Measurements from ENCODE around the gene PLA2G4E. TPM values are rescaled to one million over a fixed set of nuclear protein-coding genes. Genes with fewer than 3 reads are reported as not detected.

Gene PLA2G4E
- total RNA-seq, 1 experiment from 2014 or later: 0.09 TPM

DNA sequence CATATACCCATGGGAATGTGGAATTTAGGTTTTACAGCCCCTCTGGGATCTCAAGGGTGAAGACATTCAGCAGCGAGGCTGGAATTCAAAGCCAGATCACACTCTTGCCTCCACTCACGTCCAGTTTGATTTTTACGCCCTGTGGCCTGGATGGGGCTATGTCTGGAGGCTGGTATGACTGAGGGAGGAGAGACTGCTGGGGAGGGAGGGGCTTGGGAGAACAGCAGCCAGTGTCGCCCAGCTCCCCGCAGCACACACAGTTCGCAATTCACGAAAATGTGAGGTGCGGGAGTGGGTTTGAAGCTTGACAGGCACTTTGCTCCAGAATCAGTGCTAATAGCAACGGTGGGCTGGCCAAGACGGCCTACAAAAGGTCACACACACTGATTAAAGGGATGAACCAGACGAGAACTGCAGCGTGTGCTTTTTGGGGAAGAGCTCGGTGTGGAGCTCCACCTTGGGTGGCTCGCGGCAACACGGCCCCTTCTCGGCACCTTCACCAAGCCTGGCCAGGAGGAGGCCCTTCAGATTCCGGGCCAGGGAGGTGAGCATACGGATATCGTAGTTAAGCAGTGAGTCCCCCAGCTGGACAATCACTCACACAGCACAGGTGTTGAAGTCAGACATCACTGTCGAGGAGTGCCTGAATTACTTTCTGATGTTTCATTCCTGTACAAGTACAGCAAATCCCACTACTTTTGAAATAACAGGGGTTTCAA lies 64.9 kb downstream of the PLA2G4E start:
- H3K9me3 Mint-ChIP-seq (ENCODE audit: low read depth, unreplicated experiment): no peaks in the 10 kb centered on the region
- H3K27ac Mint-ChIP-seq (ENCODE audit: unreplicated experiment): no peak overlapping the region
- TF ChIP-seq, protein P1, sequence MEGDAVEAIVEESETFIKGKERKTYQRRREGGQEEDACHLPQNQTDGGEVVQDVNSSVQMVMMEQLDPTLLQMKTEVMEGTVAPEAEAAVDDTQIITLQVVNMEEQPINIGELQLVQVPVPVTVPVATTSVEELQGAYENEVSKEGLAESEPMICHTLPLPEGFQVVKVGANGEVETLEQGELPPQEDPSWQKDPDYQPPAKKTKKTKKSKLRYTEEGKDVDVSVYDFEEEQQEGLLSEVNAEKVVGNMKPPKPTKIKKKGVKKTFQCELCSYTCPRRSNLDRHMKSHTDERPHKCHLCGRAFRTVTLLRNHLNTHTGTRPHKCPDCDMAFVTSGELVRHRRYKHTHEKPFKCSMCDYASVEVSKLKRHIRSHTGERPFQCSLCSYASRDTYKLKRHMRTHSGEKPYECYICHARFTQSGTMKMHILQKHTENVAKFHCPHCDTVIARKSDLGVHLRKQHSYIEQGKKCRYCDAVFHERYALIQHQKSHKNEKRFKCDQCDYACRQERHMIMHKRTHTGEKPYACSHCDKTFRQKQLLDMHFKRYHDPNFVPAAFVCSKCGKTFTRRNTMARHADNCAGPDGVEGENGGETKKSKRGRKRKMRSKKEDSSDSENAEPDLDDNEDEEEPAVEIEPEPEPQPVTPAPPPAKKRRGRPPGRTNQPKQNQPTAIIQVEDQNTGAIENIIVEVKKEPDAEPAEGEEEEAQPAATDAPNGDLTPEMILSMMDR (IDR thresholded peaks at IDR 0.05; ENCODE audit: unreplicated experiment): no peak
- no peak overlapping the region for H3K4me3 Mint-ChIP-seq (ENCODE audit: low read depth, unreplicated experiment)
- H3K36me3 Mint-ChIP-seq (ENCODE audit: insufficient read depth, unreplicated experiment): peaks cover 10% of the 10 kb centered on the region
- H3K27me3 Mint-ChIP-seq (ENCODE audit: unreplicated experiment): no peaks in the 10 kb centered on the region
- no peaks in the 10 kb centered on the region for H3K4me1 Mint-ChIP-seq (ENCODE audit: low read depth, unreplicated experiment)
- CTCF ChIA-PET: interaction anchor here (1.3 kb wide), 1 partner anchor 17 kb away, joined by 3 read pairs; the partner anchor contains the start of gene EHD4
- no TSS peak for BruUV-seq (replicated peaks)
- no peak for DNase-seq
- intact Hi-C loops (cut with micrococcal nuclease; ENCODE audit: unreplicated experiment): no loop called here

DNA sequence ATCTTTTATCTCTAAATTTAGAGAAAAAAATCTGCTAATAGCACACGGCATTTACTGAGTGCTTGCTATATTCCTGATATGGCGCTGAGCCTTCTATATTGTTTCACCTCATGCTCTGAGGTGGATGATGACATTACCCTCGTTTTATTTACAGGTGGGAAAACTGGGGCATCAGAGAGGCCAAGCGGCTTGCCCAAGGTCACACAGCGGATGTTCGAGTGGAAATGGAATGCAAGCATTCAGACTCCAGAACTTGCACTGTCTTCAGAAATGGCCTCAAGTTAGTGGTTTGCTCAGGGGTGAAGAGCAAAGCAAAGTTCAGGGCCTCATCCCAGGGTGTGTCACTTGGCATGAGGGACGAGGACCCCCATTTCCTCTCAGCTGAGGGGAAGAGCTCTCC lies 65.7 kb downstream of the PLA2G4E start:
- H3K36me3 Mint-ChIP-seq (ENCODE audit: insufficient read depth, unreplicated experiment): peaks cover 10% of the 10 kb centered on the region
- H3K4me1 Mint-ChIP-seq (ENCODE audit: low read depth, unreplicated experiment): no peaks in the 10 kb centered on the region
- no peak overlapping the region for H3K27ac Mint-ChIP-seq (ENCODE audit: unreplicated experiment)
- H3K9me3 Mint-ChIP-seq (ENCODE audit: low read depth, unreplicated experiment): no peaks in the 10 kb centered on the region
- intact Hi-C loops (cut with micrococcal nuclease; ENCODE audit: unreplicated experiment): no loop called here
- H3K4me3 Mint-ChIP-seq (ENCODE audit: low read depth, unreplicated experiment): no peak overlapping the region
- CTCF ChIA-PET: interaction anchor here (1.3 kb wide), 1 partner anchor 17 kb away, joined by 3 read pairs; the partner anchor contains the start of gene EHD4
- TF ChIP-seq, protein P1 (IDR thresholded peaks at IDR 0.05; ENCODE audit: unreplicated experiment): no peak
- no TSS peak for BruUV-seq (replicated peaks)
- DNase-seq: no peak
- no peaks in the 10 kb centered on the region for H3K27me3 Mint-ChIP-seq (ENCODE audit: unreplicated experiment)

DNA sequence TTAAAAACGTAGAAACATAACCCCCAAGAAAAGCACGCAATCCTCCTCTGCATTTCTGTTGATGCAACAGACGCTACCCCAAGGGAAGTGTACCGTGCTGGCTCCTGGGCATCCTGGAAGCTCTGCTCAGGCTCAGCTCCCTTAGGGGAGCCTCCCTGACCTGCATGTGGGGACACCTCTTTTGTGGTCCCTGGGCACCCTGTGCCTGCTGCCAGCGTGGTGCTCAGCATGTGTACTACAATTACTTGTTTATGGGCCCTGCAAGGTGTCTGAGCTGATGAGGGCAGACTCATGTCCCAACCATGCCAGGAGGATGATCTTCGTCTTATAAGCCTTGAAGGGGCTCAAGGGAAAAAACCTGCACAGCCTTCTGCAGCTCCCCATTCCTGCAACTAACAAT lies 66.8 kb downstream of the PLA2G4E start:
- CTCF ChIA-PET: no interaction called here
- Mint-ChIP-seq H3K9me3 (ENCODE audit: low read depth, unreplicated experiment) (no peaks in the 10 kb centered on the region), H3K27me3 (ENCODE audit: unreplicated experiment) (no peaks in the 10 kb centered on the region), H3K27ac (ENCODE audit: unreplicated experiment) (no peak overlapping the region), H3K4me3 (ENCODE audit: low read depth, unreplicated experiment) (no peak overlapping the region), H3K4me1 (ENCODE audit: low read depth, unreplicated experiment) (no peaks in the 10 kb centered on the region), H3K36me3 (ENCODE audit: insufficient read depth, unreplicated experiment) (peaks cover 10% of the 10 kb centered on the region)
- intact Hi-C loops (cut with micrococcal nuclease; ENCODE audit: unreplicated experiment): no loop called here
- BruUV-seq (replicated peaks): no TSS peak
- no peak for DNase-seq
- TF ChIP-seq, protein P1 (IDR thresholded peaks at IDR 0.05; ENCODE audit: unreplicated experiment): no peak

DNA sequence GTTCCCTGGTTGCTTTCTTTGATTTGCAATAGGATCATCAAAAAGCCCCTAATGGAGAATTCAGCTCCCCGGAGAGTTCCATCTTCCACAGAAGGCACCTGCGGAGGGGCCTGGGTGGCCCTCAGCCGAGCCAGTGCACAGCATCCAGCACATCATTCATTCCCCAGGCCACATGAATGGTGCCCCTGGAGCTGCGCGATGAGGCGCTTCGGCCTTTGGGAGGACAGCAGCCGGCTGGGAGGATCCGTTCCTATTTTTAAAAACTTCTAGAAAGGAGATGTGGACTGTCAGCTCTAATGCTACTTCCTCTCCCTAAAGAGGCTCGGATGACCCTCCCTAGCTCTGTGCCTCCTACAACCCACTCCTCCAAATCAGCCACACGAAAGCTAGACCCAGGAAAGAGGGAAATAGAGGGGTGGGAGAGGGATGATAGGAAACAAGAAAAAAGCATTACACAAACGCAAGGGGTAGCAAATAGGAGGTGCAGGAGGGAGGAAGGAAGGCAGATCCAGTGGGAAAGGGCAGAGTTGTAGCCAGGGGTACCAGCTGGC lies 68.8 kb downstream of the PLA2G4E start:
- Mint-ChIP-seq H3K36me3 (ENCODE audit: insufficient read depth, unreplicated experiment) (peaks cover 10% of the 10 kb centered on the region), H3K27me3 (ENCODE audit: unreplicated experiment) (no peaks in the 10 kb centered on the region), H3K4me3 (ENCODE audit: low read depth, unreplicated experiment) (no peak overlapping the region), H3K4me1 (ENCODE audit: low read depth, unreplicated experiment) (no peaks in the 10 kb centered on the region), H3K27ac (ENCODE audit: unreplicated experiment) (no peak overlapping the region), H3K9me3 (ENCODE audit: low read depth, unreplicated experiment) (no peaks in the 10 kb centered on the region)
- CTCF ChIA-PET: no interaction called here
- no TSS peak for BruUV-seq (replicated peaks)
- TF ChIP-seq, protein P1 (IDR thresholded peaks at IDR 0.05; ENCODE audit: unreplicated experiment): no peak
- no peak for DNase-seq
- intact Hi-C loops (cut with micrococcal nuclease; ENCODE audit: unreplicated experiment): no loop called here

Data from Calu3 (cell line).